Esophagus muscularis mucosa (tissue), 4 donors: ENCODE measurements around the gene MKI67.

Source experiments
- CTCF ChIP-seq, 3 experiments: fragments of 200-600 bp in 2 of 3; fragments of 450-650 bp in 1 of 3; sonication (generic) in 2 of 3; IDR thresholded peaks; one replicate each; pipeline ENCODE4 v1.5.1; 2017 to 2019; ENCODE audit warnings: antibody characterized with exemption in 3 of 3, mild to moderate bottlenecking in 2 of 3, moderate library complexity in 1 of 3
- EP300 ChIP-seq: sonication (generic); formaldehyde crosslinking; IDR thresholded peaks from one replicate; pipeline ENCODE4 v1.6.1; 2017; ENCODE audit warnings: antibody characterized with exemption
- POLR2A ChIP-seq: fragments of 450-650 bp; IDR thresholded peaks from one replicate; pipeline ENCODE4 v1.6.1; 2017; ENCODE audit warnings: antibody characterized with exemption, moderate library complexity, mild to moderate bottlenecking, low read depth

GRCh38 chr10:128083191-128083895, 42.9 kb downstream of the MKI67 start:
- TF ChIP-seq CTCF (IDR thresholded peaks at IDR 0.05) (no peak), EP300 (no peak), POLR2A (no peak)
